Measurements from ENCODE around the gene CHRNG.

Gene CHRNG

DNA sequence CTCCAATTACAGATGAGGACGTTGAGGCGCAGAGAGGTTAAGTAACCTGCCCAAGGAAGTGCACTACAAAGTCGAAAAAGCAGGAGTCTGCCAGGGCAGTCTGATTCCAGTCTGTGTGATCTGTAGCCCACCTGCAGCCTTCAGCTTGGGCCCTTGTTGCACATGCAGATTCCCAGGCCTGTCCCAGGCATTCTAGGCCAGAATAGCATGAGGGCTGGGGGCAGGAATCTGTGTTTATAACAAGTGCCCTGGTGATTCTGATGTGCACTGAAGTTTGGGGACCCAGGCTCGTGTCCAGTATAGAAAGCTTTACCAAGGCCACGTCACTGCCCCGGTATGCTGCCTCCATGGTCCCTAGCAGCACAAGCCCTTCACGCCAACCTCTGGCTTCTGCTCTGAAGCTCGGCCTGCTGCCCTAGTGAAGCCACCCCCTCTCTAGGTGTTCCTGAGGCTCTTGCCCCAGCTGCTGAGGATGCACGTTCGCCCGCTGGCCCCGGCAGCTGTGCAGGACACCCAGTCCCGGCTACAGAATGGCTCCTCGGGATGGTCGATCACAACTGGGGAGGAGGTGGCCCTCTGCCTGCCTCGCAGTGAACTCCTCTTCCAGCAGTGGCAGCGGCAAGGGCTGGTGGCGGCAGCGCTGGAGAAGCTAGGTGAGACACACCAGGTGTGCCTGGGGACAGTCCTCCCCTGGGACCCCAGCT, 4.6 kb downstream of the CHRNG start:
- DNase-seq (ENCODE audit: extremely low spot score), result no peak
- POLR2A ChIA-PET, result no interaction called here
- TF ChIP-seq, protein P1, sequence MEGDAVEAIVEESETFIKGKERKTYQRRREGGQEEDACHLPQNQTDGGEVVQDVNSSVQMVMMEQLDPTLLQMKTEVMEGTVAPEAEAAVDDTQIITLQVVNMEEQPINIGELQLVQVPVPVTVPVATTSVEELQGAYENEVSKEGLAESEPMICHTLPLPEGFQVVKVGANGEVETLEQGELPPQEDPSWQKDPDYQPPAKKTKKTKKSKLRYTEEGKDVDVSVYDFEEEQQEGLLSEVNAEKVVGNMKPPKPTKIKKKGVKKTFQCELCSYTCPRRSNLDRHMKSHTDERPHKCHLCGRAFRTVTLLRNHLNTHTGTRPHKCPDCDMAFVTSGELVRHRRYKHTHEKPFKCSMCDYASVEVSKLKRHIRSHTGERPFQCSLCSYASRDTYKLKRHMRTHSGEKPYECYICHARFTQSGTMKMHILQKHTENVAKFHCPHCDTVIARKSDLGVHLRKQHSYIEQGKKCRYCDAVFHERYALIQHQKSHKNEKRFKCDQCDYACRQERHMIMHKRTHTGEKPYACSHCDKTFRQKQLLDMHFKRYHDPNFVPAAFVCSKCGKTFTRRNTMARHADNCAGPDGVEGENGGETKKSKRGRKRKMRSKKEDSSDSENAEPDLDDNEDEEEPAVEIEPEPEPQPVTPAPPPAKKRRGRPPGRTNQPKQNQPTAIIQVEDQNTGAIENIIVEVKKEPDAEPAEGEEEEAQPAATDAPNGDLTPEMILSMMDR (IDR thresholded peaks at IDR 0.05; ENCODE audit: control extremely low read depth, extremely low read depth, low read depth, missing control alignments), result no peak
- CTCF ChIA-PET, result no interaction called here

DNA sequence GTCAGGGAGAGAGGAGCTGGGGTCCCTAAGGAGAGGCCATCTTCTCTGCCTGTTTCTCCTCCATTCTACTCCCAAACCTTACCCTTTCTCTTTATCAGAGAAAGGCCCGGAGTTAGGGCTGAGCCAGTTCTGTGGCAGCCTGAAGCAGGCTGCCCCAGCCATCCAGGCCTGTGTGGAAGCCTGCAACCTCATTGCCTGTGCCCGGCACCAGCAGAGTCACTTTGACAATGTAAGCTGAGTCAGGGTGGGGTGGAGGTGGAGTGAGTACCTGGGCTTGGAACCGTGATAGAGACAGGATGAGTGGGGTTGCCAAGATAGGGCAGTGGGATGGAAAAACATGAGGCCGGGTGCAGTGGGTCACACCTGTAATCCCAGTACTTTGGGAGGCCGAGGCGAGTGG, 5.2 kb downstream of the CHRNG start:
- TF ChIP-seq, protein P1 (IDR thresholded peaks at IDR 0.05; ENCODE audit: control extremely low read depth, extremely low read depth, low read depth, missing control alignments), result no peak
- CTCF ChIA-PET, result no interaction called here
- POLR2A ChIA-PET, result no interaction called here
- DNase-seq (ENCODE audit: extremely low spot score), result no peak

DNA sequence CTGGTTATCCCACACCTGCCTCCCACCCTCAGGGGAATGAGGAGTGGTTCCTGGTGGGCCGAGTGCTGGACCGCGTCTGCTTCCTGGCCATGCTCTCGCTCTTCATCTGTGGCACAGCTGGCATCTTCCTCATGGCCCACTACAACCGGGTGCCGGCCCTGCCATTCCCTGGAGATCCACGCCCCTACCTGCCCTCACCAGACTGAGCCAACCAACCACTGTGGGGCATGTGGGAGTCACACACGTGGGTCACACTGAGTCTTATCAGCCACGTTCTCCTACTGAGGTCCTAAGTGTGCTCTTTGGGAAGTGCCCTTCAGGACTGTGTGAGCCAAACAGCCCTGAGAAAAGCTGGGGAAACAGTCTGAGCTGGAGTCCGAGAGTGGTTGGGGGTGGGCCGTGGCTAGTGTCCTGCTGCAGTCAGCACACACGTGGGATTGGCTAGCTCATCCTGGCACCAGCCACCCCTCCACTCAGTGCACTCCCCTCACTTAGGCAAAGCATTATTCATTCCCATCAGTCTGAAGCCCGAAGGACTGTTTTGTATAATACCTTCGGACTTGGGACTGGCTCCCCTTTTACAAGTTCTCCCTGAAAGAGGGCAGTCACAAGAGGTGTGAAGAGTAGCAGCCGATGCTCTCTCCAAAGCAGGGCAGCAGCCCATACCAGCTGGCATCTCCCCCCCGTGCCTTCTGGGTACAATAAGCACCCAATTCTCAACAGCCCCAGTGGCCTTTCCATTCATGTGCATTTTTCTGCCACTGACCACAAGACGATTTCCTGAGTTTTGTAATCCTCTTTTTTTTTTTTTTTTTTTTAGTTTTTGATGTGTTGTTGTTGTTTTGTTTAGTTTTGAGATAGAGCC, 6.3 kb downstream of the CHRNG start:
- ChIA-PET POLR2A (no interaction called here), CTCF (interaction anchor here (1.0 kb wide), 1 partner anchor 99 kb away, joined by 3 read pairs; no protein-coding TSS in a partner anchor)
- TF ChIP-seq, protein P1 (IDR thresholded peaks at IDR 0.05; ENCODE audit: control extremely low read depth, extremely low read depth, low read depth, missing control alignments), result no peak
- no peak for DNase-seq (ENCODE audit: extremely low spot score)

DNA sequence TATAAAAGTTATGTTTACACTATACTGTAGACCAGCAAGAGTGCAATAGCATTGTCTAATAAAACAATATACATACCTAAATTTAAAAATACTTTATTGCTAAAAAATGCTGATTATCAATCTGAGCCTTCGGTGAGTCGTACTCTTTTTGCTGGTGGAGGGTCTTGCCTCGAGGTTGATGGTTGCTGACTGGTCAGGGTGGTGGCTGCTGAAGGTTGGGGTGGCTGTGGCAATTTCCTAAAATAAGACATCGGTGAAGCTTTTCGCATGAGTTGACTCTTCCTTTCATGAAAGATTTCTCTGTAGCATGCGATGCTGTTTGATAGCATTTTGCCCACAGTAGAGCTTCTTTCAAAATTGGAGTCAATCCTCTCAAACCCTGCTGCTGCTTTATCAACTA, 8.5 kb downstream of the CHRNG start:
- ChIA-PET POLR2A (no interaction called here), CTCF (no interaction called here)
- TF ChIP-seq, protein P1 (IDR thresholded peaks at IDR 0.05; ENCODE audit: control extremely low read depth, extremely low read depth, low read depth, missing control alignments), result no peak
- no peak for DNase-seq (ENCODE audit: extremely low spot score)

DNA sequence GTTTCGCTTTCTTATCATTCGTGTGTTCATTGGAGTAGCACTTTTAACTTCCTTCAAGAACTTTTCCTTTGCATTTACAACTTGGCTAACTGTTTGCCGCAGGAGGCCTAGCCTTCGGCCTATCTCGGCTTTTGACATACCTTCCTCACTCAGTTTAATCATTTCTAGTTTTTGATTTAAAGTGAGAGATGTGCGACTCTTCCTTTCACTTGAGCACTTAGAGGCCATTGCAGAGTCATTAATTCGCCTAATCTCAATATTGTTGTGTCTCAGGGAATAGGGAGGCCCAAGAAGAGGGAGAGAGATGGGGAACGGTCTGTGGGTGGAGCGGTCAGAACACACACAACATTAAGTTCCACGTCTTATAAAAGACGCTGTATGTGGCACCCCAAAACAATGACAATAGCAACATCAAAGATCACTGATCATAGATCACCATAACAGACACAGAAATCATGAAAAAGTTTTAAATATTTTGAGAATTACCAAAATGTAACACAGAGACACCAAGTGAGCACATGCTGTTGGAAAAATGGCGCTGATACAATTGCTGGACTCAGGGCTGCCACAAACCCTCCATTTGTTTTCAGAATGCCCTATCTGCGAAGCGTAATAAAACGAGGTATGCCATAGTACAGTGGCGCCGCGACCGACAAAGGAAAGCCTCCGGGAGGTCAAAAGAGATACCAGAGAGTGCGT, 10.3 kb downstream of the CHRNG start:
- CTCF ChIA-PET, result no interaction called here
- DNase-seq (ENCODE audit: extremely low spot score), result no peak
- POLR2A ChIA-PET, result no interaction called here
- TF ChIP-seq, protein P1 (IDR thresholded peaks at IDR 0.05; ENCODE audit: control extremely low read depth, extremely low read depth, low read depth, missing control alignments), result no peak

DNA sequence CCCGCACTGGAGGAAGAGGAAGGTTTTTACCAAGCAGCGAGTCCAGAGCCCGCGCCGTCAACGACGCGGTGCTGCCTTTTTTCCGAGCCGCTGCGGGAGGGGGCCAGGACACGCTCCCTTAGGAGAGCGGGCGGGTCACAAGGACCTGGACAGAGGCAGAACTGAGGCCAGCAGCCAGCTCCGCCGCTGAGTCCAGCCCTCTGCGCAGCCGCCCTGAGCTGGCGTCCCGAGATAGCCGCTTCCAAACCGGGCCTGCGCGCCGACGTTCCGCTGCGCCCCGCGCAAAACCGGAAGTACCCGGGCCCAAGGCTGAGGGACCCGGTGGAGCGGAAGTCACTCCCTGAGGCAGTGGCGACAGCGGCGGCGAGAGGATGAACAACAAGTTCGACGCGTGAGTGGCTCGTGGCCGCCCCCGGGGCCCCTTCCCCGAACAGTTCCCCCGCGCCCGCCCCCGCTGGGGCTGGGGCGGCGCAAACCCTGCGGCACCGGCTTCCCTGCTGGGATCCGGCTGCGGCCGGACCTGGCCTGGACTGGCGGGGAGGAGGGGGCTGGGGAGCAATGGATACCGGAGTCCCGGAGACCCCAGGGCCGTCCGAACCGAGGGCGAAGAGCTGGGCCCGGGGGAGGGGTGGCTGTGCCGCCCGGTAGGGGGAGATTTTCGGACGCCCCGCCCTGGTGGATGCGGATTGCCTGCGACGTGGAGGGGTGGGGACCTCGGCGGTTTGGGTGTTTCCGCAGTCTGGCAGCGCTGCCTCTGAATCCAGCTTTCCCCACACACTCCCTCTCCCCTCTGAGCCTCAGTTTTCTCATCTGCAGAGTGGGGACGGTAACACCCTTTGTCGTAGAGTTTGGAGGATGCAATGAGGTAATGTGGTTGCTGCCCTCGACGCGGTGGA, 11.1 kb downstream of the CHRNG start, which contains the start of the genes EIF4E2 and TIGD1:
Gene EIF4E2 (plus strand): TSS at position 336 of the 896 bp plus-strand sequence. CDS start 36 bp downstream, at position 372.
Gene TIGD1 (minus strand): TSS at position 204 of the 896 bp plus-strand sequence. CDS start 675 bp downstream, outside the sequence.
- ChIA-PET CTCF (no interaction called here), POLR2A (no interaction called here)
- DNase-seq (ENCODE audit: extremely low spot score), result peak; percentile 99
- TF ChIP-seq, protein P1 (IDR thresholded peaks at IDR 0.05; ENCODE audit: control extremely low read depth, extremely low read depth, low read depth, missing control alignments), result no peak

Measured in GM10248 (cell line).